Measurements from ENCODE around the gene LGR5.

- TF ChIP-seq CTCF (IDR thresholded peaks at IDR 0.05; ENCODE audit: insufficient read depth, low read length) (no peak), REST (IDR thresholded peaks at IDR 0.05; ENCODE audit: insufficient replicate concordance, low read depth) (no peak), POLR2AphosphoS5 (IDR thresholded peaks at IDR 0.05; ENCODE audit: low read depth) (no peak), SPI1 (IDR thresholded peaks at IDR 0.05; ENCODE audit: borderline replicate concordance, low read depth) (no peak), GABPA (IDR thresholded peaks at IDR 0.05; ENCODE audit: low read depth) (no peak)
These were observed 154.8 kb downstream of the LGR5 start for GRCh38 chr12:71594214-71594948.
